H1 (cell line): Measurements from ENCODE around the gene HSPB1. TPM values are rescaled to one million over a fixed set of nuclear protein-coding genes. Genes with fewer than 3 reads are reported as not detected.

Experiments
- CTCF ChIA-PET: fragments of 300-600 bp; sonication (Branson Sonifier 250); formaldehyde crosslinking; loops from one replicate; lab custom pipeline; 2021; ENCODE audit not compliant: partially characterized antibody; lab: Charles Lee
- POLR2A ChIA-PET: fragments of 300-600 bp; sonication (Branson Sonifier 250); formaldehyde crosslinking; loops from one replicate; lab custom pipeline; 2021; ENCODE audit warnings: inconsistent platforms; ENCODE audit not compliant: partially characterized antibody; lab: Charles Lee
- DNase-seq, 2 experiments: peaks; one replicate each; pipeline versions ENCODE4 v3.0.0 to v3.0.0-alpha.2; 2010 to 2022; ENCODE audit warnings: low spot score in 2 of 2, low read depth in 1 of 2, mixed read lengths in 1 of 2
- FAIRE-seq: peaks from 2 replicates; lab custom pipeline; 2011; peaks lifted over from hg19 to GRCh38; lab: Jason Lieb, UNC
- H2AFZ ChIP-seq: 2 replicates; pipeline ENCODE4 v1.8.1; 2012; ENCODE audit warnings: low read length, inconsistent platforms
- H2AK5ac ChIP-seq: 2 replicates; pipeline ENCODE4 v1.6.1; 2013; ENCODE audit warnings: low read depth, low read length
- H2BK120ac ChIP-seq: replicated peaks from 2 replicates; pipeline ENCODE3; 2013; ENCODE audit warnings: low read depth, low read length, inconsistent platforms
- H2BK12ac ChIP-seq: 2 replicates; pipeline ENCODE4 v1.6.1; 2013; ENCODE audit warnings: low read depth, low read length
- H2BK15ac ChIP-seq: 2 replicates; pipeline ENCODE4 v1.6.1; 2013; ENCODE audit warnings: low read length
- H2BK20ac ChIP-seq: 2 replicates; pipeline ENCODE4 v1.6.1; 2013; ENCODE audit warnings: low read length
- H2BK5ac ChIP-seq: 2 replicates; pipeline ENCODE4 v1.6.1; 2013; ENCODE audit warnings: low read depth, low read length
- H3K14ac ChIP-seq: 2 replicates; pipeline ENCODE4 v1.6.1; 2013; ENCODE audit warnings: inconsistent platforms; ENCODE audit not compliant: insufficient read length
- H3K18ac ChIP-seq: 2 replicates; pipeline ENCODE4 v1.6.1; 2013; ENCODE audit warnings: low read length; ENCODE audit errors: extremely low read depth
- H3K23ac ChIP-seq: 2 replicates; pipeline ENCODE4 v1.6.1; 2013; ENCODE audit warnings: inconsistent platforms; ENCODE audit not compliant: insufficient read length
- H3K23me2 ChIP-seq: 2 replicates; pipeline ENCODE4 v1.6.1; 2013; ENCODE audit warnings: low read depth, low read length
- H3K27ac ChIP-seq: 2 replicates; pipeline ENCODE4 v1.6.1; 2011; ENCODE audit warnings: low read depth, low read length, inconsistent platforms
- H3K27me3 ChIP-seq, 4 experiments: replicated peaks in 1 of 4; 1 replicate in 1 of 4; 2 replicates in 3 of 4; pipeline versions ENCODE4 v1.6.1 to v1.8.1; 2011 to 2013; ENCODE audit warnings: low read length in 3 of 4, mild to moderate bottlenecking in 3 of 4, inconsistent platforms in 2 of 4, mixed read lengths in 2 of 4, moderate library complexity in 1 of 4; ENCODE audit not compliant: control insufficient read depth in 3 of 4, insufficient read depth in 3 of 4; ENCODE audit errors: extremely low read depth in 1 of 4
- H3K36me3 ChIP-seq, 4 experiments: 2 replicates each; pipeline versions ENCODE4 v1.6.1 to v1.8.1; 2011 to 2013; ENCODE audit warnings: mild to moderate bottlenecking in 4 of 4, low read length in 3 of 4, moderate library complexity in 2 of 4, control low read depth in 1 of 4, inconsistent platforms in 1 of 4; ENCODE audit not compliant: insufficient read depth in 4 of 4, control insufficient read depth in 2 of 4
- H3K4ac ChIP-seq: replicated peaks from 2 replicates; pipeline ENCODE3; 2013; ENCODE audit warnings: low read length, low read depth, mixed read lengths, inconsistent platforms; ENCODE audit not compliant: insufficient read length
- H3K4me1 ChIP-seq, 4 experiments: replicated peaks in 1 of 4; 1 replicate in 1 of 4; 2 replicates in 3 of 4; pipeline versions ENCODE4 v1.6.1 to v1.8.1; 2011 to 2013; ENCODE audit warnings: low read length in 3 of 4, inconsistent platforms in 2 of 4, mixed read lengths in 1 of 4; ENCODE audit not compliant: insufficient read depth in 4 of 4, control insufficient read depth in 3 of 4
- H3K4me2 ChIP-seq, 2 experiments: 2 replicates each; pipeline versions ENCODE4 v1.6.1 to v1.8.1; 2011 to 2013; ENCODE audit warnings: low read depth in 2 of 2, low read length in 2 of 2, control low read depth in 1 of 2, inconsistent platforms in 1 of 2, mild to moderate bottlenecking in 1 of 2; ENCODE audit not compliant: insufficient read depth in 1 of 2
- H3K4me3 ChIP-seq, 4 experiments: fragments of 200-600, 300-600 bp in 1 of 4; sonication (generic), shearing (Covaris generic), sonication (Bioruptor Twin) in 1 of 4; 2 replicates each; pipeline versions ENCODE4 v1.5.1 to v1.8.1; 2011 to 2016; ENCODE audit warnings: low read length in 4 of 4, low read depth in 3 of 4, control low read depth in 2 of 4, inconsistent platforms in 2 of 4, mild to moderate bottlenecking in 2 of 4, mixed read lengths in 1 of 4, moderate library complexity in 1 of 4; ENCODE audit not compliant: insufficient read depth in 2 of 4; ENCODE audit errors: extremely low read depth in 1 of 4
- H3K56ac ChIP-seq: replicated peaks from 2 replicates; pipeline ENCODE3; 2013; ENCODE audit warnings: low read depth, mild to moderate bottlenecking, mixed read lengths, low read length, inconsistent platforms; ENCODE audit not compliant: insufficient read length
- H3K79me1 ChIP-seq: 2 replicates; pipeline ENCODE4 v1.6.1; 2013; ENCODE audit warnings: low read depth, low read length, control low read depth
- H3K79me2 ChIP-seq, 2 experiments: 2 replicates each; pipeline versions ENCODE4 v1.6.1 to v1.8.1; 2012 to 2013; ENCODE audit warnings: low read length in 2 of 2, mild to moderate bottlenecking in 2 of 2, inconsistent platforms in 1 of 2; ENCODE audit not compliant: insufficient read depth in 2 of 2, control insufficient read depth in 1 of 2
- H3K9ac ChIP-seq, 4 experiments: replicated peaks in 1 of 4; 1 replicate in 1 of 4; 2 replicates in 3 of 4; pipeline versions ENCODE4 v1.6.1 to v1.8.1; 2011 to 2013; ENCODE audit warnings: low read depth in 3 of 4, low read length in 3 of 4, control low read depth in 2 of 4, mild to moderate bottlenecking in 2 of 4, moderate library complexity in 2 of 4, inconsistent platforms in 1 of 4; ENCODE audit errors: extremely low read depth in 1 of 4
- H3K9me3 ChIP-seq, 2 experiments: 2 replicates each; pipeline versions ENCODE4 v1.6.1 to v1.8.1; 2012 to 2013; ENCODE audit warnings: mild to moderate bottlenecking in 2 of 2, moderate library complexity in 2 of 2, control low read depth in 1 of 2, inconsistent platforms in 1 of 2, low read depth in 1 of 2, low read length in 1 of 2, mixed read lengths in 1 of 2; ENCODE audit not compliant: insufficient read depth in 2 of 2
- H4K20me1 ChIP-seq, 2 experiments: replicated peaks in 1 of 2; 2 replicates each; pipeline versions ENCODE3 to v1.8.1; 2011 to 2013; ENCODE audit warnings: inconsistent platforms in 2 of 2, low read length in 2 of 2, mild to moderate bottlenecking in 1 of 2; ENCODE audit not compliant: insufficient read depth in 2 of 2, control insufficient read depth in 1 of 2
- H4K5ac ChIP-seq: 2 replicates; pipeline ENCODE4 v1.6.1; 2013; ENCODE audit warnings: low read length, low read depth, mixed read lengths, inconsistent platforms; ENCODE audit not compliant: insufficient read length
- H4K8ac ChIP-seq: 2 replicates; pipeline ENCODE4 v1.8.0; 2013; ENCODE audit warnings: mild to moderate bottlenecking, moderate library complexity, low read length, inconsistent platforms; ENCODE audit not compliant: insufficient read depth; ENCODE audit errors: extremely low read depth
- H4K91ac ChIP-seq: replicated peaks from 2 replicates; pipeline ENCODE3; 2013; ENCODE audit warnings: low read length, mixed read lengths, inconsistent platforms; ENCODE audit not compliant: insufficient read length
- GTF2F1 ChIP-seq: IDR thresholded peaks from 2 replicates; pipeline ENCODE4 v1.6.1; 2012; ENCODE audit warnings: low read depth, low read length, improper control_type of control experiment, borderline replicate concordance
- POU5F1 ChIP-seq: IDR thresholded peaks from 2 replicates; pipeline ENCODE4 v1.6.1; 2011; ENCODE audit warnings: low read depth, mild to moderate bottlenecking, low read length, moderate library complexity
- RBBP5 ChIP-seq: IDR thresholded peaks from 2 replicates; pipeline ENCODE4 v1.7.1; 2012; ENCODE audit warnings: low read depth, mild to moderate bottlenecking, inconsistent platforms, low read length, moderate library complexity, borderline replicate concordance
- WGBS, 2 experiments: shearing (Covaris generic) in 1 of 2; methylation state at CpG; one replicate each; pipeline versions ENCODE4 v1.1.6 to v1.1.7; 2013 to 2015; ENCODE audit warnings: low lambda C conversion rate in 2 of 2, mixed read lengths in 2 of 2, inconsistent platforms in 1 of 2, low coverage in 1 of 2, missing lambda C conversion rate in 1 of 2; ENCODE audit not compliant: insufficient replicate concordance in 2 of 2, insufficient coverage in 1 of 2, insufficient read length in 1 of 2; ENCODE audit errors: extremely low coverage in 1 of 2, missing lambda C conversion rate in 1 of 2; 5-methylcytosine and 5-hydroxymethylcytosine counted together
- polyA plus RNA-seq, 7 experiments: library from polyadenylated mRNA; depleted of rRNA in 3 of 7; stranded (reverse) in 5 of 7; unstranded in 2 of 7; fragments of >200 nt in 5 of 7; fragments of 200-250 nt in 2 of 7; gene quantifications; 1 replicate in 5 of 7; 2 replicates in 1 of 7; 4 replicates in 1 of 7; pipeline versions ENCODE4 v1.2.1 to v1.2.3, GENCODE V29; 2011 to 2013; ENCODE audit warnings: missing spikeins in 2 of 7, mixed read lengths in 2 of 7
- total RNA-seq: library from RNA; stranded (reverse); fragmentation: NEBNext Ultra II Directional; extraction: Animal tissue kit (Norgen Biotek cat#: 25700); gene quantifications from 2 replicates; pipeline ENCODE4 v1.2.1, GENCODE V29; 2021

The HSPB1 gene
- total and polyA plus RNA-seq, 2 of the 8 experiments (the other 6 are each of a cell fraction or from before 2014, with no cell fraction given), result 165 to 254 TPM

DNA sequence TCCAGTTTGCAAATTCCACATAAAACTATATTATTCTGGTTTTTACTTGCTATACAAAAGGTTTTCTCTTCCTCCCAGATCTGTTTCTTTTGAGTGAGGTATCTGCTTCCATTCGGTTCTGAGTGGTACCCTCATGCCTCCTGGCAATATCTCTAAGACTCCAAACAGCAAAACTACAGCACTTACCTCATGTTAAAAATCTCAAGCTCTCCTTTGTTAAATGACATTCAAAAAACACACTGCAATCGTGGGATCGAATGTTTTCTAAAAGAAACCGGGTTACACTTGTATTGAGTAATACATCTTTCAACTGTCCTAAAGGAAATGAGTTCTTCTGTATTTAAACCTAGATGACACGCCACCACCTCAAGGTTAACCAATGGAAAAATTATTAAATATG, 45.2 kb downstream of the HSPB1 start:
- Histone ChIP-seq H3K27me3 (no peaks in the 10 kb centered on the region), H3K4me3 (no peak overlapping the region), H4K8ac (no peak overlapping the region), H3K36me3 (peaks cover 18 to 72% (median 56%) of the 10 kb centered on the region in 4 experiments), H2BK20ac (no peak overlapping the region), H2BK5ac (no peak overlapping the region), H2BK12ac (no peak overlapping the region), H3K9me3 (no peaks in the 10 kb centered on the region), H3K4me1 (0 out of 7 replicates have a peak, but pooled peaks cover 0 to 2% (median 0%) of the 10 kb centered on the region in 4 experiments), H3K4ac (no peak overlapping the region), H3K9ac (no peak overlapping the region), H3K4me2 (no peak overlapping the region), H2AFZ (no peak overlapping the region), H3K79me1 (peaks cover 16% of the 10 kb centered on the region), H2AK5ac (no peak overlapping the region), H3K27ac (no peak overlapping the region), H3K23ac (no peak overlapping the region), H2BK120ac (no peak overlapping the region), H3K56ac (no peak overlapping the region), H4K5ac (no peak overlapping the region), H4K20me1 (peaks cover 36 to 49% of the 10 kb centered on the region in 2 experiments), H3K14ac (no peak overlapping the region), H3K18ac (no peak overlapping the region), H2BK15ac (no peak overlapping the region), H3K79me2 (peaks cover 58 to 99% of the 10 kb centered on the region in 2 experiments), H4K91ac (no peak overlapping the region), H3K23me2 (no peaks in the 10 kb centered on the region)
- CTCF ChIA-PET, result interaction anchor here (0.7 to 1.0 kb wide), 3 partner anchors 13 to 34 kb away, joined by 3 read pairs; no protein-coding TSS in a partner anchor
- 96% methylated on average over 5 of the region's 5 CpGs; no CpG with 5 or more reads in 1 of the 2 experiments for WGBS, 2 experiments
- POLR2A ChIA-PET, result interaction anchor here (0.8 to 14.3 kb wide), 3 partner anchors 8 to 11 kb away, joined by 3 to 249 read pairs (median 8); partner anchors contain the start of gene YWHAG
- no peak for TF ChIP-seq POU5F1
- TF ChIP-seq GTF2F1, result no peak
- no peak for TF ChIP-seq RBBP5
- FAIRE-seq (no peak), DNase-seq (no peak)
